ENCODE measurements around the gene MAT2B.
A peak's percentile ranks its signal among the peaks of the same experiment; 100 is the strongest.

Gene MAT2B

DNA sequence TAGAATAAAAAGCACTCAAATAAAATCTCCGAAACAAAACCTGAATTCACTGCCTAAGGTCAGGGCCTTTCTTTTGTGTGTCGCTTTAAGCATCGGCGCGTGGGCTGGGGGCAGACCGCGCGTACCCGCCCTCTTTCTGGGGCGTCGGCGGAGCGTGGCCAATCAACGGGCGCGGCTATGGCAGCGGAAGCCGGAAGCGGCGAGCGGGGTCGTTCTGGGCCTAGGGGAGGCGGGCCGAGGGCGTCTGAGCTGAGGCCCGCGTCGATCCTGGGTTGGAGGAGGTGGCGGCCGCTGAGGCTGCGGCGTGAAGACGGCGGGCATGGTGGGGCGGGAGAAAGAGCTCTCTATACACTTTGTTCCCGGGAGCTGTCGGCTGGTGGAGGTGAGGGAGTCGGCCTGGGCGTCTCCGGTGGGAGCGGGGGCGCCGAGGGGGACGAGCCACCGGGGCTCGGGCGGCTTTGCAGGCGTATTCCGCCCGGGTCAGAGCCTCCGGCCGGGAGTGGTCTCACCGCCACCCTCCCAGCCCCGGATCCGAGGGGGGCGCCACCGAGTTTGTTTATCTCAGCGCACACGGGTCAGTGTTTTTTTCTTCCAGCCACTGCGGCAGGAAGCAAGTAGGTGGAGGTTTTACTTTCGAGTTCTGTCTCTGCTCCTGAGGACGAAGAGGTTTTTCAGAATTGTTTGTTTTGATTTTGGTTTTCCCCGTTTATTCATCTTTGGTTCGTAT, at the start of gene MAT2B:
TSS of gene MAT2B (plus strand) at position 252 of the 727 bp plus-strand sequence. CDS start at position 320, 68 bp downstream.
- DNase-seq, result peak; percentile 41

GRCh38 chr5:163456029-163456589, 49.3 kb upstream of the MAT2B start:
- DNase-seq, result no peak

DNA sequence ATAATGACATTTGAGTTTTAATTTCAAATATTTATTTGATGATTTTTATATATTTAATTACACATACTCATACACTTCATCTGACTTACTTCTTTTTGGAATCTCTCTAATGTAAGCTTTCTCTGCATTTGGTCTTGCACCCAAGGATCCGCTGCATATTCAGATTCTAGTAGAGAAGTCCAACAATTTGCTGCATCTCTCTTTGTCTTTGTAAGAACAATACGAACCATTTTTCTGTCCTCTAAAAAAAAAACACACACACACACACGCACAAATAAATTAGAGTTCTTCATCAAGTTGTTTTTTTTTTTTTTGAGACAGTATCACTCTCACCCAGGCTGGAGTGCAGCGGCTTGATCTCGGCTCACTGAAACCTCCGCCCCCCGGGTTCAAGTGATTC, 48.6 kb upstream of the MAT2B start:
- DNase-seq, result no peak

DNA sequence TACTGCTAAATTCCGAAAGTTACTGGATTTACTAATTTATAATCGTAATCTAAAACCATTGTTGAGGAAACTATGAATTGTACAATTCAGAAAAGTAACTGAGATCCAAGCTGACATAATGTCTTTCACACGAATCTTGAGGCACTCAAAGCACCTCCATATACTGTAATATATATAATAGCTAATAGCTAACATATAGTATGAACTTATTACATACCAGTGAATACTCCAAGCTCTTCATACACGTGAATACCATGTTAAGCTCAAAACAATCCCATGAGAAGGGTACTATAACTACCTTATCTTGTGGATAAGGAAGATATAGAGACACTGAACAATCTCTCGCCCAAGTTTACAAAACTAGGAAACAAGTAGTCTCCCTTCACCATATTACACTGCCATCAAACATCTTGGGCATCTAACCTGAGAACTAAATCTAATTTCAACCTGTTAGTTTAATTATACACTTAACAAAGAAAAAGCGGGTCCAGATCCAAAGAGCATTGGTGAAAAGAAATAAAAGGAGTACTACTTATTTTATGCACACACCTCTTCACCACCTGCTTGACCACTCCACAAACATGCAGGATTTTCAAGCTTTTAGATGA, 46.5 kb upstream of the MAT2B start:
- DNase-seq, result no peak

- no peak for DNase-seq
Observed at GRCh38 chr5:163459462-163459818, 46.0 kb upstream of the MAT2B start.

- peak; percentile 46 for DNase-seq
Observed at GRCh38 chr5:163459819-163460561, 45.4 kb upstream of the MAT2B start, which contains the start of gene NUDCD2. Gene NUDCD2 (minus strand): TSS chr5:163460102. CDS start chr5:163460050, 52 bp downstream.

GRCh38 chr5:163460562-163461171, 44.8 kb upstream of the MAT2B start, which contains the start of gene HMMR:
Gene HMMR (plus strand): TSS chr5:163460632. CDS start chr5:163460693, 61 bp downstream.
- no peak for DNase-seq

- no peak for DNase-seq
Observed at GRCh38 chr5:163463063-163463435, 42.4 kb upstream of the MAT2B start.

DNA sequence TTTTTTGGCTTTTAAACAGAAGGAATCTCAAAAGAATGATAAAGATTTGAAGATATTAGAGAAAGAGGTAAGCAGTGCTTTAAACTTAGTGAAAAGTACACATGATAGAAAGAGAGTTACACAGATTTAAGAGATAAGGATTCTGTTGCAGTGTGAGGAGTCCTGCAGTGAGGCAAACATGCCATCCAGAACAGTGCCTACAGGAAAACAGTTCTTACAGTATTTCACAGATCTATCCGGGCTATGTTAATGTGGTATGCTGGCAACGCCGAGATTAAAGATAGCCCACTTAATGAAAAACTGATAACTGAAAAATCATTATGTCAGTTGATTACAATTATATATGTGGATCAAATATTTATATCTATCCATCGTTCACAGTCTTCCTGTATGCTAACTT, 37.7 kb upstream of the MAT2B start:
- no peak for DNase-seq

GRCh38 chr5:163473635-163474243, 31.7 kb upstream of the MAT2B start:
- no peak for DNase-seq

DNA sequence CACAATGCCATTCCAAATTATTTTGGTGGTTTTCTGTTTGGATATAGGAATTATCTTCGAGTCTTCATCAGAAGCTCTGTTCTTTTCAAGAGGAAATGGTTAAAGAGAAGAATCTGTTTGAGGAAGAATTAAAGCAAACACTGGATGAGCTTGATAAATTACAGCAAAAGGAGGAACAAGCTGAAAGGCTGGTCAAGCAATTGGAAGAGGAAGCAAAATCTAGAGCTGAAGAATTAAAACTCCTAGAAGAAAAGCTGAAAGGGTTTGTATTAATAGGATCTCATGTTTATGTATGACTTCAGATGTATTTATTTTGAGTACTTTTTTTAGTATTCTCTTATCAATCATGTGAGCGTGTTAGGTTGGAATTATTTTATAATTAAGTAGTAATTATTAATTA, 30.0 kb upstream of the MAT2B start:
- no peak for DNase-seq

GRCh38 chr5:163478126-163478981, 27.1 kb upstream of the MAT2B start:
- DNase-seq, result no peak

DNA sequence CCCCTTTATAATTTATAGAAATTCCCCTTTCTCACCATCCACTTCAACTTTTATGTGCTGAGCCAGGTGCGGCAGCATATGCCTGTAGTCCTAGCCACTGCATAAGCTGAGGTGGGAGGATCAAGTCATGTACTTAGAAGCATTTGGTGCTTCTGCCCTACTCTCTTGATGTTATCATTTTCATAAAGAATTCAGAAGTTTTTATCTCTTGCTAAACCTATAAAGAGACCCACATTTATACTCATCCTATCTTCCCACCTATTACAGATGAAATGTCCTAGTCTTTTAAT, 26.5 kb upstream of the MAT2B start:
- DNase-seq, result no peak

- no peak for DNase-seq
Observed at GRCh38 chr5:163489055-163489744, 16.2 kb upstream of the MAT2B start.

GRCh38 chr5:163489745-163490075, 15.7 kb upstream of the MAT2B start:
- DNase-seq, result no peak

DNA sequence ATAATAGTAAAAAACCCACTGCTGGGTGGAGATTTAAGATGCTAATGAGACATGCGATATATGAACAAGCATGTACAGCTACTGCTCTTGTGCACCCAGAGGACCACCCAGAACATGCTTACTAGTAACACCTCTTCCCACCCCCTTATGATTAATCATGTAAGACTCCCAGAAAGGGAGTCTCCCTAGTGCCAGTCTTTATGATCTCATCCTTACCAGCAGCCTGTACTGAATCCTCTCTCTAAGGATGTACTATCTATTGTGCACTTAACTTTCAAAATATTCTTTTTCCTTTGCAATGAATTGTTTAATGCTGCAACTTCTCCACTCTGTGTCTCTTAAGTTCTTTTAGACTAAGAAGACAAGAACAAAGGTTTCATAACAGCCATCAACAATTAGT, 9.1 kb upstream of the MAT2B start:
- no peak for DNase-seq

- no peak for DNase-seq
Observed at GRCh38 chr5:163497315-163497714, 8.1 kb upstream of the MAT2B start.

- DNase-seq, result no peak
Observed at GRCh38 chr5:163498886-163499285, 6.5 kb upstream of the MAT2B start.

DNA sequence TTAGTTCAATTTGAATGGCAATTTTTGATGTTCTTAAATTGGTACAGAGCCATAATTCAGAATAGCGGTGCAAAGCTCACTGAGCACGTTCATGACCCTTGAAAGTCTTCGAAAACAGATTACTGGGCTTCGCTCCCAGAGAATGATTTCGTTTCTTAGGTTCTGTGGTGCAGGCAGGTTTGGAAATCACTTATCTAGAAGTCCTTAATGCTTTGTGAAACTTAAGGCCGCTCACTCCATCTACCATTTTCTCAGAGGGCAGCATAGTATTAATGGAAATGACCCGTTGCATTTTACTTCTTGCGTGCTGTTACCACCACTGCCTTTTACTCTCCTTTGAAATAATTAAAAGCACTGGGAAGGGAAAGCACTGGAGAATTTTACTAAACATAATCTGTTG, 2.9 kb upstream of the MAT2B start:
- no peak for DNase-seq

DNA sequence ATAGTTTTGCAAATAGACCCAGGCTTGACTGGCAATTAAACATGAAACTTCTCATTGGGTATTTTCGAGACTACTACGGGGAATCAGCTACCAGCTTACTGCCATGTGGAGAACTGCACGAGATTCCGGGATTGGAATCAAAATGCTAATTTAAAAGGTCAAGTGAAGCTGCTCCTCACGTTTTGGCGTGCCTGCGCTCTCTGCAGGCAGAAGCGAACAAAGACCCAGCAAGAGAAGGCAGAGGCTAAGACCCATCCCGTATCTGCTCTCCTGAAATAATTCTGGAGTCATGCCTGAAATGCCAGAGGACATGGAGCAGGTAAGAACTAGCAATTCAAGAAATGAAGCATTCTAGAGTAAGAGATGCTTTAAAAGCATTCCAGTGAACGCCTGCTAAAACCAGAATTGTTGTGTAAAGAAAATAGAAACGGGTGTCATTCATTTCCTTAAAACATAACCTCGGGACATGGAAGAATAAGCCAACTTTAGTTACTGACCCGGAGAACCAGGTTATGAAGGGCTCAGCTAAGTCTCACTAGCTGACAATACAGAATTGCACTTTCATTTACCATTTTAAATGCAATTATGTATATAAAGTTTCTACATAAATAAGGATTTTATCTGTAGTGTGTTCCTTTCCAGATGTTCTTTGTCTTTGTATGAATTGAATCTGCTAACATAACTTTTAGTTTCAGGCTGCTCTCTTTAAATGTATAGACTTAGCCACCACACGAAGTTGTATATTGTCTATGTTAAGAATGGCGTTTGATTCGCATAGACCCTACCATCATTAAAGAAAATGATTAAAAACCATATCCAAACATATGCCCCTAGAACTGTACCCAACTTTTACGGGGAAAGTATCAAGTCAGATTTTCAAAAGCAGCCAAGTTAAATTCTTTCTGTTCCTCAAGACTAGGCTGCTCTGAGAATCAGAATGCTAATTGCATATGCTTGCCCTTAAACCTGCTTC, 2.0 kb upstream of the MAT2B start:
- no peak for DNase-seq
